Islet of Langerhans (tissue), 1 donor: ENCODE measurements around the gene CD180.

Source experiments
- FAIRE-seq: peaks from one replicate; lab custom pipeline; 2011; peaks lifted over from hg19 to GRCh38; lab: Jason Lieb, UNC

The CD180 gene

GRCh38 chr5:67211926-67212325 is 15.3 kb upstream of the CD180 start:
- FAIRE-seq = no peak

- peak; percentile 92 for FAIRE-seq
Observed at GRCh38 chr5:67209141-67209771, 12.7 kb upstream of the CD180 start.

DNA sequence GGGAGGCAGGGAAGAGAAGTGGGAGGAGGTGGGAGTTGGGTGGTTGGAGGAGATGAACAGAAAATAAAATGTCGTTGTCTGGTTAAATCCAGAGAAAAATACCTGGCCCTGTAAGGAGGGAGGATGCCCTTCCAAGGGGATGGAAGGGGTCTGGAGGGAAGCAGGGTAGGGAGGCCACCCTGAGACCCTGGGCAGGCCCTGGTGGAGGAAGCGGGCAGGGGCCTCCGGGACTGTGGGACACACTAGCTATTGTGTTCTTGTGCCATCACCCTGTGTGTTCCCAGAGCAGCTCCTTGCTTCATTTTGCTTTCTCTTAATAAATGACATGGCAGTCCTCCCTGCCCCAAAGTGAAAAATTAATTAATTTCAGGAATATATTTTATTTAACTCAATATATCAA is 11.8 kb upstream of the CD180 start:
- no peak for FAIRE-seq

DNA sequence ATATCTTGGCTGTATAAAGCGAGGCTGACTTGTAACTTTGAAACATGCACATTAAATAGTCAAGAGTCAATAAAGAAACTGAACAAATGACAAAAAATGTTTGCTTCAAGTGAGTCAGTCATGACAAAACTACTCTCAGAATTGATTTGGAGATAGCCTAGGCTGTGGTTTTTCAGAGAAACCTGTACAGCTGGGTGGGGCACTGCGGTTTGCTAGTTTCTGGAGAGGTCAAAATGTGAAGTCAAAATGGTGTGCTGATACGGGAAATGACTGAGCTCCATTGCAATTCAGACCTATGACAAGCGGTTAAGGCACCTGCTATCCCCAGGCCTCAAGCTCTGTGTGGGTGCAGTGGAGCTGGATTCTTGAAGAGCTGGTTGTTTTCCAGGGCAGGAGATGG is 10.3 kb upstream of the CD180 start:
- no peak for FAIRE-seq

DNA sequence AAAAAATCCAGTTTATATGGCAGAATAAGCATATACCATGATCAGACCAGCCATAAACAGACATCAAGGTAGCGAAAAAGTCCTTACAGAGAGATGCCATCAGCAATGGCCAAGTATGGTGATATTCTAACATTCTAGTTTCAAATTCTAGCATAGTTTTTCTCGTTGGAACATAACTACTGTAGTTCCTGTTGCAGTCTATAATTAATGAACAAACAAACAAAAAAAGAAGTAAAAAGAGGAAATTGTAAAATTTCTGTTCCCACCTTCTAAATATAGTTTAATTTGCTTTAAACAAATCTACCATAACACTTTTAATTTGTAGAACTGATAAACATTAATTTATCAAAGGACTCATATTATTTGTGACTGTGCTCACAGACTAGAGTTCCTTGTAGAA is 9.9 kb upstream of the CD180 start:
- FAIRE-seq = no peak

- FAIRE-seq = no peak
Observed at GRCh38 chr5:67205981-67206380, 9.4 kb upstream of the CD180 start.

- no peak for FAIRE-seq
Observed at GRCh38 chr5:67204821-67205220, 8.2 kb upstream of the CD180 start.

DNA sequence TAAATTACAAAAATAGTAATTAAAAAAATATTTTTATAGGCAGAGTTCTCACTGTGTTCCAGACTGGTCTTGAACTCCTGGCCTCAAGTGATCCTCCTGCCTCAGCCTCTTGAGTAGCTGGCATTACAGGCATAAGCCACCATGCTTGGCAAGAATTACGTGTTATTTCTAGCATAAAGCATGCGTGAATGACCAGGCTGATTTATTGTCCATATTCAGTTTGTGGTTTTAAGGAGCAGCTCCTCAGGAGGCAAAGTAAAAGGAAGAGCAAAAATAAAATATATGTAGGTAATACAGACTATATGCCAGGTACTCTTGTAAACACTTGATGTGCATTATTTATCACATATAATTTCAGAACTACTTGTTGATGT is 7.1 kb upstream of the CD180 start:
- FAIRE-seq = no peak

- no peak for FAIRE-seq
Observed at GRCh38 chr5:67202828-67203227, 6.2 kb upstream of the CD180 start.

- no peak for FAIRE-seq
Observed at GRCh38 chr5:67201897-67202549, 5.4 kb upstream of the CD180 start.

GRCh38 chr5:67200809-67201562 is 4.4 kb upstream of the CD180 start:
- FAIRE-seq = no peak

GRCh38 chr5:67199859-67200258 is 3.3 kb upstream of the CD180 start:
- FAIRE-seq = no peak

DNA sequence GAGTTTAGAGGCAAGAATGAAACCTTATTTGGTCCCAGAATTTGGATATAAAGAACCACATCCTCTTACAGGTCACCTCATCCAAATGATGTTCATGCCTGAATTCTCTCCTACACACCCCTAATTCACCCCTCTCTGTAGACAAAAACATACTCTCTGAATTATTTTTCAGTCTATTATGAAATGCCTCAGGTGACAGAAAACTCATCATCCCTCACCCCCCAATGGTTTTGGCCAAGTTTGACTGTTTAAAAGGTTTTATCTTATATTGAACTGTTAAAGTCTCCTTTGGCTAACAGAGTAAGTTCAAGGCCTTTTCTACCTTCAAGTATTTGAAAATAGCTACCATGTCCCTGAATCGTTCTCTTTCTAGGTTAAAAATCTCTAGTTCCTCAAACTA is 2.3 kb upstream of the CD180 start:
- FAIRE-seq = no peak

- no peak for FAIRE-seq
Observed at GRCh38 chr5:67197536-67197935, 937 bp upstream of the CD180 start.

DNA sequence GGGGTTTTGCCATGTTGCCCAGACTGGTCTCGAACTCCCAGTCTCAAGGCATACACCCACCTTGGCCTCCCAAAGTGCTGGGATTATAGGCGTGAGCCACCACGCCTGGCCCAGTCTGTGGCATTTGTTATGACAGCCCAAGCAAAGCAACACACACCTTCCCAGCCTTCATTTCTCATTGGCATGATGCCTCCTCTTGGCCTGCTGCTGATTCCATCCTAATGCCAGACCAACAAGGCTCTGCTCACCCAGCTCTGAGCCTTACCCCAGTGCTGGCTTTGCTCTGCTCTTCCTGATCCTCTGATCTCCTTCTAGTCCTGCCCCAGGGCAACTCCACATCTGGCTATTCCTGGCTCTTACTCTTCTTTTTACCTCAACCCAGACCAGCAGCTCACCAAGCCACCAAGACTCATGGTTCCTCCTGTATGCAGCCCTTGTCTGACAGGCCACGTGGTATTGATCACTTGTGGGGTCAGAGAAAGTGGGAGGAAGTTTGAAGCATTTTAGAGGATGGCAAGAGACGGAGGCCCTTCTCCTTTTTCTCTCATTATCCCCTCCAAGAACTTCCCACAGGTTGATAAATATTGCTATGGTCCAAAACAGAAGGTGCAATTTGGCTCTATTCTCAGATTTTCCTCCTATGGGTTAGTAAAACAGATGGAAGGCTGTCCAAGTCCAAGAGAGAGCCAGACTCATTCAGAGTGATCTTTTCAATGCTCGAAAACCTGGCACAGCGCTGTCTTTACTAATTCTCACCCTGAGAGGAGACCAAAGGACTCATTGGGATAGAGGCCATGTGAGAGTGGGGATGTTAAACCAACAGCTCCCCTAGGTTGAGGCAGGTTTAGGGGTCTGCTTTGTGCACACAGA is 958 bp downstream of the CD180 start:
- no peak for FAIRE-seq

GRCh38 chr5:67194166-67194565 is 2.4 kb downstream of the CD180 start:
- FAIRE-seq = no peak

DNA sequence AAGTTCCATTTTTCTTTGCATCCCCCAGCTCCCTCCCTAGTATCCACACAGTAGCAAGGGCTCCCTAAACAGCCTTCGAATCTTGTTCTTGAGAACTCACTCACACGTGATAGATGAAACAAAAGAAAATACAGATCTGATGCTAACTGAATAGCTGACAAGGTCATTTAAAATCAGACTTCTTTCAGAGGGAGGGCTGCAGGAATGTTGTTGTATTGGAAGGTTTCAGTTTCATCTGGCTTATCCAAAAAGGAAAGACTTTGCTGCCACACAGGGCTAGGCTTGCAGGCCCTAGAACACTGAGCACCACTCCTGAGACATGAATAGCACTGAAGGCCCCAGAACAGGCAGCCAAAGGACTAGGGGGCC is 3.2 kb downstream of the CD180 start:
- no peak for FAIRE-seq

- FAIRE-seq = no peak
Observed at GRCh38 chr5:67192719-67193438, 3.7 kb downstream of the CD180 start.

DNA sequence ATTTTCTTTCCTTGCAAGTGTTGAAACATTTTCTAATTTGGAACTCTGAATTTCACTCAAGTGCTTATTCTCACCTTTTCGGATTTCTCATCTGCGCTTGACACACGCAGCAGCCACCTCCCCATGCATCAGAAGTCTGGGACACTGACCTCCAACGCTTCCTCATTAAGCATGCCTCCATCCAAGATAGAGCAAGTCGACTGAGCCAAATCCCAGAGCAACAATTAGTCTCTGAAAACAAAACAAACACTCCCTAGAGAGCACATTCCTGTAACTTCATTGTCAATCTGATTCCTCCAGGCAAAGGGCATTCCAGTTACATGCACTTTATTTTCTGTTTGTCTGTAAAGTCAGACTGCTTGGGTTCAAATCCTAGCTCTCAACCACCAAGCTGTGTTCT is 5.7 kb downstream of the CD180 start:
- no peak for FAIRE-seq

- FAIRE-seq = no peak
Observed at GRCh38 chr5:67190410-67190809, 6.2 kb downstream of the CD180 start.

DNA sequence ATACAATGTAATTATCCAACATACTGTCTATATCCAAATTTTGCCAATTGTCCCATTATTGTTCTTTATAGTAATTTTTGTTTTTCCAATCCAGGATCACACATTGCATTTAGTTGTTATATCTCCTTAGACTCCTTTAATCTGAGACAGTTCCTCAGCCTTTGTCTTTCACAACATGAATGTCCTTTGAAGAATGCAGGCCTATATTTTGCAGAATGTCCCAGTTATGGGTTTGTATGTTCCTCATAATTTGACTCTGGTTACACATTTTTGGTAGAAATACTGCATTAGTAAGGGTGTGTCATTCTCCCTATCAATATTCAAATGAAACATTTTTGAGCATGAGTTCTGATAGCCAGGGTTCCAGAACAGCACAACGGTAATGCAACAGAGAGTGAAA is 6.7 kb downstream of the CD180 start:
- FAIRE-seq = no peak

GRCh38 chr5:67189079-67189354 is 7.6 kb downstream of the CD180 start:
- FAIRE-seq = no peak
